Activated naive CD4-positive, alpha-beta T cell treated with anti-CD3 and anti-CD28 coated beads, Interleukin-2, amount 10 ng/mL, durations not matched to agents 7 days and 5 days (primary cell): ENCODE results near the gene ERFE.
"Not testable (repeated sequence)": the region's sequence is repeated elsewhere in the genome, so short reads cannot be mapped to it uniquely, and the experiment has no call there.

Experiments used
- CTCF ChIA-PET: fragments of 350-600 bp; sonication (Branson Sonifier 250); formaldehyde crosslinking; loops from one replicate; lab custom pipeline; 2021; ENCODE audit warnings: antibody characterized with exemption; lab: Charles Lee
- DNase-seq: peaks from one replicate; pipeline ENCODE4 v3.0.0-alpha.2; 2020
- H3K27ac Mint-ChIP-seq: one replicate; pipeline ENCODE4 v1.8.0; 2021; ENCODE audit warnings: mild to moderate bottlenecking, moderate library complexity, mixed read lengths
- H3K27me3 Mint-ChIP-seq: one replicate; pipeline ENCODE4 v1.8.0; 2021; ENCODE audit warnings: mild to moderate bottlenecking, mixed read lengths
- H3K36me3 Mint-ChIP-seq: one replicate; pipeline ENCODE4 v1.8.0; 2021; ENCODE audit warnings: mixed read lengths
- H3K4me1 Mint-ChIP-seq: one replicate; pipeline ENCODE4 v1.8.0; 2021; ENCODE audit warnings: mixed read lengths
- H3K4me3 Mint-ChIP-seq: one replicate; pipeline ENCODE4 v1.8.0; 2021; ENCODE audit warnings: mild to moderate bottlenecking, moderate library complexity, mixed read lengths
- H3K9me3 Mint-ChIP-seq: one replicate; pipeline ENCODE4 v1.8.0; 2021; ENCODE audit warnings: mixed read lengths

Gene ERFE

DNA sequence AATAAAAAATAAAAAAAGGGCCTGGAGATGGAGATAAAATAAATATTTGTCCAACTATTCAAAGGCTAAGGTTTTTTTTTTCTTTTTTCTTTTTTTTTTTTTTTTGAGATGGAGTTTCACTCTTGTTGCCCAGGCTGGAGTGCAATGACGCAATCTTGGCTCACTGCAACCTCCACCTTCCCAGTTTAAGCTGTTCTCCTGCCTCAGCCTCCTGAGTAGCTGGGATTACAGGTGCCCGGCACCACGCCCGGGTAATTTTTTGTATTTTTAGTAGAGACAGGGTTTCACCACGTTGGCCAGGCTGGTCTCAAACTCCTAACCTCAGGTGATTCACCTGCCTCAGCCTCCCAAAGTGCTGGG is 12.3 kb downstream of the ERFE start:
- H3K36me3 Mint-ChIP-seq: peaks cover 40% of the 10 kb centered on the region
- H3K4me3 Mint-ChIP-seq, H3K27me3 Mint-ChIP-seq, H3K4me1 Mint-ChIP-seq, H3K9me3 Mint-ChIP-seq, DNase-seq, H3K27ac Mint-ChIP-seq, CTCF ChIA-PET: not testable (repeated sequence)

DNA sequence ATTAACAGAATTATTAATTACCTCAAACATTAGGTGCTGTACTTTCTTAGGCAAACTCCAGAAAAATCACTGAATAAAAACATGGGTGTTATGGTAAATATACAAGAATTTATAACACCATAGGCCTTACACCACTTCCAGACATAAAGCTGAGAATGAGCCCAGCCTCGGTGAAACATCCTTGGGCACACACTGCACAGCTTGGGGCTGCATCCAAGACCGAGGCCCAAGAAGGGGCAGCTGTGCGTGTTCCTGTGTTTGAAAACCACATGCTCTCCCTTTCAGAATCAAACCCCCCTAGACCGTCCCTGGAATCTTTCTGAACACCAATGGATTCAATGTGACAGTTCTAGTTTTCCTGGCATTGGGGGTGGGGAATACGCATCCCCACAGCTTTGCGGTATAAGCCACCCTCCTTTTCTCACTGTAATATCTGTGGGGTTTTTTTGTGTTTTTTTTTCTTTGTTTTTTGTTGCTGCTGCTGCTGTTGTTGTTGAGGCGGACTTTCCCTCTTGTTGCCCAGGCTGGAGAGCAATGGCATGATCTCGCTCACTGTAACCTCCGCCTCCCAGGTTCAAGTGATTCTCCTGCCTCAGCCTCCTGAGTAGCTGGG is 12.9 kb downstream of the ERFE start:
- CTCF ChIA-PET: interaction anchor here (0.6 kb wide), 1 partner anchor 314 kb away, joined by 3 read pairs; no protein-coding TSS in a partner anchor
- Mint-ChIP-seq H3K27ac (no peak overlapping the region), H3K27me3 (no peaks in the 10 kb centered on the region), H3K9me3 (no peaks in the 10 kb centered on the region), H3K36me3 (peaks cover 45% of the 10 kb centered on the region), H3K4me3 (no peak overlapping the region), H3K4me1 (no peaks in the 10 kb centered on the region)
- no peak for DNase-seq

DNA sequence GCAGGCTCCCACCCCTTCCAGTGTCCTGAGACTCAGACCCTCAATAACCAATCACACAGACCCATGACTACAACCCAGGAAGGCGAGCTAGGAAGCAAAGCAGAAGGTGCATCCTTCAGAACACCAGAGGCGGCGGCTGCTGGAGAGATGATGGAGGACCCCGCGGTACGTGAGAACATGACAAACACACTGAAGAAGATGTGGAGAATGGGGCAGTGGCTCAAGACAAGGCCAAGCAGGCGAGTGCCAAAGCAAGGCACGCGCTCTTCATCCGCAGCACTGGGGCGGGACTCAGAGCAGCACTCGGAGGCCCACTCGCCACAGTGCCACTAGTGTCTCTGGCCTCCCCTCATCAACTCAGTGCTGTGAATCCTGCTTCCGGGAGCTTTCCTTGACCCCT is 13.7 kb downstream of the ERFE start:
- CTCF ChIA-PET: no interaction called here
- peak overlapping the region; percentile 45 for H3K27ac Mint-ChIP-seq
- no peak for DNase-seq

DNA sequence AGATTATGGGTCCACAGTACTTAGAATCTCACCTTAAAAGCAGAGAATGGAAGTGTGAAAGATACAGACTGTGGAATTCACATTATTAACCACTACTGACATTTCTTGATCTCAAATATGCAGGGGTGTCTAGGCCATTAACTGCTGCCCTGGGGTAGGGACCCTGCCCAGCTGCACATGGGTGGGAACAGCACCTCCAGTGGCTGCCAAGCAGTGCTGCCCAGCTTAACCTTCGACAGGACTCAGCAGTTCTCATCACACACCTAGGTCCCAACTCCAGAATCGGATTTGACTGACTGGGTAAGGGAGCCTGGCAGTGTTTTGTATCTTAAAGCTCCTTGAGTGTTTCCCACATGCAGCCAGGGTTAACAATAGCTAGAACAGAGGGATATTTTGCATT is 14.9 kb downstream of the ERFE start:
- Mint-ChIP-seq H3K4me3 (no peak overlapping the region), H3K9me3 (no peaks in the 10 kb centered on the region)

More for the DNA sequence above, 13.7 kb downstream of the ERFE start:
- Mint-ChIP-seq H3K27me3 (no peaks in the 10 kb centered on the region), H3K4me1 (no peaks in the 10 kb centered on the region), H3K4me3 (no peak overlapping the region), H3K9me3 (no peaks in the 10 kb centered on the region), H3K36me3 (peaks cover 51% of the 10 kb centered on the region)

DNA sequence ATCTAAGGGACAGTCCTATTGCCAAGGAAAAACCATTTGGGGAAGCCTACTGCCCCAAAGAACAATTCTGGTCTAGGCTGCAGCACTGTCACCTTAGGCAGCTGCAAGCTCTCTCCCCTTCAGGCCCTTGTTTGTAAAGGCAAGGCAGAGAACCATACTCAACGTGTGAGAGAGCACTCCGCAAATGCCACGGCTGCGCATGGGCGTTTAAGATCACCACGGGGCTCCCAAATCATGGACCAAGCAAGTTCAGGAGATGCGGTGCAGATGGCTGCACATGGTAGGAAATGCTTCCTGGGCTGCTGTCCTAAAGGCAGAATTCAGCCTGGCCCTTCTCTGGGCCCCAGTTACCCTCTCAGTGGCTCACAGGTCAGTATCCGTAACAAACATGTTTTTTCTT is 15.5 kb downstream of the ERFE start:
- no peak for DNase-seq
- Mint-ChIP-seq H3K9me3 (no peaks in the 10 kb centered on the region), H3K27me3 (no peaks in the 10 kb centered on the region), H3K36me3 (peaks cover 58% of the 10 kb centered on the region), H3K27ac (no peak overlapping the region), H3K4me3 (no peak overlapping the region), H3K4me1 (no peaks in the 10 kb centered on the region)
- CTCF ChIA-PET: interaction anchor here (0.6 kb wide), 1 partner anchor 318 kb away, joined by 4 read pairs; no protein-coding TSS in a partner anchor

More for the DNA sequence above, 14.9 kb downstream of the ERFE start:
- CTCF ChIA-PET: interaction anchor here (0.8 kb wide), 1 partner anchor 315 kb away, joined by 3 read pairs; no protein-coding TSS in a partner anchor
- no peaks in the 10 kb centered on the region for H3K27me3 Mint-ChIP-seq
- H3K27ac Mint-ChIP-seq: no peak overlapping the region
- DNase-seq: no peak
- H3K36me3 Mint-ChIP-seq: peaks cover 57% of the 10 kb centered on the region
- no peaks in the 10 kb centered on the region for H3K4me1 Mint-ChIP-seq

DNA sequence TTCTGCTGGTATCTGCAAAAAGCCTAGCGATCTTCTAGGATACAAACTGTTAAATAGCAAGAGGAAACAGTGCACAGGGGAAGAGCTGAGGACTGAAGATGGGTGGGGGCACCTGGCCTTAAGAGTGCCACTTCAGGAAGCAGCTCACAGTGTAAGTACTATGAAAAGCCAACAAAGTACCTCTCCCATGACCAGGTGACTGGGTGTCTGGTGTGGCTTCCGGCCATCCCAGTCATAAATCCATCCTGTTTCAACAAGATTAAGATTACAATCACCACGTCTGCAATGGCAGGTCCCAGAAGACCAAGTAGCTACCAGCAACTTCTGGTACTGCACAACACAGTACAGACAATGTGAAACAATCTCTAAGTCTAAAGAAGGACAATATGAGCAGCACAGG is 15.9 kb downstream of the ERFE start:
- CTCF ChIA-PET: interaction anchor here (0.6 kb wide), 1 partner anchor 318 kb away, joined by 4 read pairs; no protein-coding TSS in a partner anchor
- Mint-ChIP-seq H3K4me3 (no peak overlapping the region), H3K27ac (no peak overlapping the region), H3K4me1 (no peaks in the 10 kb centered on the region), H3K9me3 (no peaks in the 10 kb centered on the region), H3K27me3 (no peaks in the 10 kb centered on the region), H3K36me3 (peaks cover 60% of the 10 kb centered on the region)
- no peak for DNase-seq

DNA sequence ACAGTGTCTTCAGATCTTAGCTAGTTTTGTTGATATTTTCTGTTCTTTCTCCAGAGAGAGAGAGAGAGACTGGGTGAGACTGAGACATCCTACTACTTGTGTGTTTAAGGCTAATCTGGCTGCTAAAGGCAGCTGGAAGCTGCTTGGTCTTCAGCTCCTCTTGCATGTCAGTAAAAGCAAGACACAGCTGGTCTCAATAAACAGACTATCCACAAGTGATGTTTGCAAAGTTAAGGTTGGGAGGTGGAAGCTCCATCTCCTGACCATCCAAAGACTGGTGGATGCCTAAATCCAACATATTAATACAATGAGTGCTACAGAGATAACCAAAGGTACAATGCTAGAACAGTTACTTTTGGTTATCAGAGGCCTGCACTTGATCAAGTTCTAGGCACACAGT is 17.8 kb downstream of the ERFE start:
- H3K9me3 Mint-ChIP-seq: no peaks in the 10 kb centered on the region
- peaks cover 63% of the 10 kb centered on the region for H3K36me3 Mint-ChIP-seq
- no peak overlapping the region for H3K4me3 Mint-ChIP-seq
- no peak for DNase-seq
- CTCF ChIA-PET: interaction anchor here (1.1 to 2.2 kb wide), 2 partner anchors 87 to 709 kb away, joined by 3 to 6 read pairs; no protein-coding TSS in a partner anchor
- no peak overlapping the region for H3K27ac Mint-ChIP-seq
- H3K4me1 Mint-ChIP-seq: no peaks in the 10 kb centered on the region
- no peaks in the 10 kb centered on the region for H3K27me3 Mint-ChIP-seq

DNA sequence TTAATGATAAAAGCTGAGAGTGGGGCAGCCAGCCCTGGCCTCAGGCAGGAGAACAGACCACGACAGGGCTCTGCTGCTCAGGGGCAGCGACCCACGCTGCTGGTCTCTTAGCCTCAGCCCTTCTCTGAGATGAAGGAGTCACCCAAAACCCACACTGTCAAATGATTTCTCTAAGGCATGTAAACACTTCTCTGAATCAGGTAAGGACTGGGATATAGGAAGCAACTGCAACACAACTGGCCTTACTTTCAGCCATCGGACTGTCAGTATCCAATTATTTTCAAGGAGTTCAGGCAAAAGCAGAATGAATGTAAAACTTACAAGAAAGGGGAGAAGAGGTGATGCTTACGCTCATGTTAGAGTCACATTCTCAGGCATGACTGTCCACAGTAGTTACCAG is 21.8 kb downstream of the ERFE start:
- peaks cover 5% of the 10 kb centered on the region for H3K4me1 Mint-ChIP-seq
- no peaks in the 10 kb centered on the region for H3K27me3 Mint-ChIP-seq
- no peak overlapping the region for H3K27ac Mint-ChIP-seq
- H3K36me3 Mint-ChIP-seq: peaks cover 65% of the 10 kb centered on the region
- H3K4me3 Mint-ChIP-seq: no peak overlapping the region
- no peaks in the 10 kb centered on the region for H3K9me3 Mint-ChIP-seq
- DNase-seq: no peak
- CTCF ChIA-PET: interaction anchor here (1.1 kb wide), 1 partner anchor 83 kb away, joined by 3 read pairs; no protein-coding TSS in a partner anchor

DNA sequence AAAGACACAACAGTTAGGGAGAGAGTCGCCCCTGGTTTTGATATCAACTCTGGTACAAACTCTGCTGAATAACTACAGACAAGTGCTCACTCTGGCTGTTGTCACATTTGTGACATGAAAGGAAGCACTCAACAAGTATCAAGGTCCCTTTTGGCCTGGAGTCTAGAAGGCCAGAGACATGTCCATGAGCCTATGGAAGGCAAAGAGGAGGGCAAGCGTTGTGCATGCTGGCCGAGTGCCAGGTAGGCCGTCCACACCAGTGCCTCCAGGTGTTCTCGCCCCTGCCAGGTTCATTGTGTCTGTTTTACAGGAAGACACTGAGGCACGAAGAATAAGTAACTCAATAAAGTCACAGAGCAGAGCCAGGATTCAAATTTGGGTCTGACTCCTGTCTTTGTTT is 23.6 kb downstream of the ERFE start:
- Mint-ChIP-seq H3K27ac (no peak overlapping the region), H3K9me3 (no peaks in the 10 kb centered on the region), H3K36me3 (peaks cover 61% of the 10 kb centered on the region), H3K4me3 (no peak overlapping the region), H3K27me3 (no peaks in the 10 kb centered on the region), H3K4me1 (peaks cover 5% of the 10 kb centered on the region)
- CTCF ChIA-PET: no interaction called here
- no peak for DNase-seq

DNA sequence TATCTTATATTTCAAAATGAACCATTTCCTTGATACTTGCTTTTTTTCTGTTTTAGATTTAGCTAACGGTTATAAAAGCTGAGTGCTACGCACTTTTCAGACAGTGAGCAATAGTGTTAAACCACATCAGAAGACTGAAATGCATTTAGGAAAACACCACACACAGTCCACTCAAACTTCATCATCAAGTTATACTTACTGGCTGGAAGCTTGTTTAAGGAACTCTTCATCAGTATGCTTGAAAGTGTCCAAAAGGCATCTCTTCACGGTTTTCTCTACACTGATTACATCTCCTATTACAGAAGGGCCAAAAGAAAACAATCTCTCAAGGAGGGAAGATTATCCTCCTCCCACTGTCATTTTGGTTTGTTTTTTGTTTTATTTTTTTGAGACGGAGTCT is 25.1 kb downstream of the ERFE start:
- no peak for DNase-seq
- CTCF ChIA-PET: no interaction called here
- H3K27ac Mint-ChIP-seq: no peak overlapping the region
- peaks cover 65% of the 10 kb centered on the region for H3K36me3 Mint-ChIP-seq
- no peak overlapping the region for H3K4me3 Mint-ChIP-seq
- no peaks in the 10 kb centered on the region for H3K27me3 Mint-ChIP-seq
- peaks cover 5% of the 10 kb centered on the region for H3K4me1 Mint-ChIP-seq
- no peaks in the 10 kb centered on the region for H3K9me3 Mint-ChIP-seq

DNA sequence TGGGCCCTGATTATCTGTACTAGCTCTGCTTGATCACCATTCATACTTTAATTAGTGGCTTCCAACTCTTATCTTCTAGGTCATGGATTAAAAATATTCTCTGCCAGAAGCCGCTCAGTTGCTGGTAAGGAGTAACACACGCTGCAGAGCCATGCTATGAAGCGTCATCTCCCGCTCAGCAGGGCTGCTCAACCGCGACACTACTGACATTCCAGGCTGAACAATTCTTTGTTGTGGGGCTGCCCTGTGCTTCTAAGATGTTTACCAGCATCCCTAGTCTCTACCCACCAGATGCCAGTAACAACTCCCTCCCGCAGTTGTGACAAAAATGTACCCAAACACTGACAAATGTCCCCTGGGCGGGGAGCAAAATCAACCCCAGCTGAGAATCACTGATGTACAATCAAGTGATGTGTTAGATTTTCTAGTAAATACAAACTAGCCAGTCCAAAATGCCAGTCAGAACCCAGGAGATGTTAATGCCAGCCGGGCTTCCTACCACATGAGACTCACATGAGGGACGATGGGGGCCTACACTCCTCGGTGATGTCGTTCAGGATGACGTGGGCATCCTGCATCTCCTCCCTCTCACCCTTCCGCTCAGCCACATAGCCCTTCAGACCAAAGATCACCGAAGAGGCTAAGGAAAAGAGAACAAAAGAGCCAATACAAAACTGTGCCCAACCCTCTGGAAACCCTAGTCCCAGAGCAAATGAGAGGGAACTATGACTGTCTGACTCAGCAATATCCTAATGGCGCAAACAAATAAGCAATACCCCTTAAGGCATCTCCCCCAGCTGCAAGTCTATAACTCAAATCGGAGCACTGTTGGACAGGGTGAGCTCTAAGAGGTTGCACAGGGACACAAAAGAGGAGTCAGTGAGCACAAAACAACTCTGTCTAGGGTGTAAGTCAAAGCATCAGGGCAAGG is 29.1 kb downstream of the ERFE start:
- peaks cover 64% of the 10 kb centered on the region for H3K36me3 Mint-ChIP-seq
- no peak overlapping the region for H3K27ac Mint-ChIP-seq
- H3K27me3 Mint-ChIP-seq: no peaks in the 10 kb centered on the region
- DNase-seq: no peak
- H3K4me3 Mint-ChIP-seq: no peak overlapping the region
- H3K4me1 Mint-ChIP-seq: peaks cover 5% of the 10 kb centered on the region
- CTCF ChIA-PET: interaction anchor here (0.9 kb wide), 1 partner anchor 15 kb away, joined by 3 read pairs; no protein-coding TSS in a partner anchor
- no peaks in the 10 kb centered on the region for H3K9me3 Mint-ChIP-seq

DNA sequence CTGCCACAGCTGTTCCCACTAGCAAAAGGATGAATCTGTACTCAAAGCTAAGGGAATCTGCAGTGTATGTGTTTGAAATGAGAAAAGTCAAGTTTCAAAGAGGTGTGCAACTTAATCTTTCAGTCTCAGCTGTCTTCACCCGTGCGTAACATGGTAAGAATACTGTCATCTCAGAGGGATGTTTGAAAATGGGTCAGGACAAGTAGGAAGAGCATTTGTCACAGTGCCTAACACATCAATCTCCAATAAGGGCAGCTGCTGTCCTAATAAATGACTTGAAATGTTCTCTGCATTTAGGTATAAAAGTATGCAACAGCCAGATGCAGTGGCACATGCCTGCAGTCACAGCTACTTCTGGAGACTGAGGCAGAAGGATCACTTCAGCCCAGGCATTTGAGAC is 31.7 kb downstream of the ERFE start:
- Mint-ChIP-seq H3K4me3 (no peak overlapping the region), H3K27me3 (no peaks in the 10 kb centered on the region), H3K36me3 (peaks cover 58% of the 10 kb centered on the region), H3K27ac (no peak overlapping the region), H3K9me3 (no peaks in the 10 kb centered on the region), H3K4me1 (no peaks in the 10 kb centered on the region)
- CTCF ChIA-PET: no interaction called here
- DNase-seq: no peak

DNA sequence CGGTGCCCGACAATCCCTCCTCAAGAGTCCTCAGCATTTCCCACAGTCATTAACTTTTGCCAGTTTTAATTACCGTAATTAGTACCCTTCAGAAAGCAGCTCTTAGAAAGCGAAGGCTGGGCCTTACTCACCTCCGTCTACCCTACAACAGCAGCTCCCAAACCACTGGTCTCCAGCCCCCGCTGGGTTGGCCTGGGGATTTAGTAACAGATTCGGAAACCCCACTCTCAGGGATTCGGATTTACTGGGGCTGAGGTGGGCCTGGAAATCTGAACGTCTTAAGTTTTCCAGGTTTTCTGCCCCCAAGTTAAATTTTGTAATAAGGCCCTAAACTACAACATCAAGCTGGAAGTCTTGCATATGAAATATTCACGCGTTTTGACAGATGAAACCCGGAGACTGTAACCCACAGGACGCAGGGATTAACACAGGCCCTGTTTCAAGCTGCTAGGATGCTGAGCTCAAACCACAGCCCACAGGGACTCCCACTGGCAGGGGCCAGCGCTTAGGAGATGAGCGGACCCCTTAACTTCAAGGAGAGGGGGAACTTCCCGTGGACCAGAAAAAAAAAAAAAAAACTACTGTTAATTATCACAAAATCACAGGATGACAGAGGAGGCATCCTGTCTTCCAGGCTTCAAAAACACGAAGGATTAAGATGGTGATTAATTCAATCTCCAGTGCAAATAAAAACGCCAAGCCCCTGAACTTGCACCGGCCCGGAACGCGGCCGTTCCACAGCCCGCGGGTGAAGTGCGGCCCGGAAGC is 43.7 kb downstream of the ERFE start:
- Mint-ChIP-seq H3K4me1 (peaks cover 48% of the 10 kb centered on the region), H3K36me3 (peaks cover 12% of the 10 kb centered on the region), H3K27ac (peak overlapping the region; percentile 88), H3K9me3 (no peaks in the 10 kb centered on the region), H3K27me3 (no peaks in the 10 kb centered on the region), H3K4me3 (peak overlapping the region; percentile 83)
- DNase-seq: peak; percentile 41
- CTCF ChIA-PET: interaction anchor here (0.9 to 1.9 kb wide), 2 partner anchors 14 to 53 kb away, joined by 3 read pairs; no protein-coding TSS in a partner anchor
